Body of pancreas (tissue), 4 donors: ENCODE measurements around the gene MVB12B.

ENCODE experiments used
- CTCF ChIP-seq, 7 experiments: fragments of 450-650 bp in 4 of 7; fragments of 200-600 bp in 3 of 7; sonication (generic) in 3 of 7; IDR thresholded peaks; one replicate each; pipeline ENCODE4 v1.5.1; 2016 to 2019; ENCODE audit warnings: antibody characterized with exemption in 7 of 7
- POLR2A ChIP-seq, 3 donors: fragments of 450-650 bp; IDR thresholded peaks; one replicate each; pipeline ENCODE4 v1.6.1; 2016; ENCODE audit warnings: antibody characterized with exemption in 3 of 3, mild to moderate bottlenecking in 2 of 3

- no peak for TF ChIP-seq CTCF (IDR thresholded peaks at IDR 0.05)
- TF ChIP-seq POLR2A (IDR thresholded peaks at IDR 0.05) = no peak
These were observed 136.8 kb downstream of the MVB12B start for GRCh38 chr9:126463426-126463825.
